ENCODE data around the gene UQCRC1.

UQCRC1 gene

GRCh38 chr3:48624767-48625166 is 15.3 kb upstream of the UQCRC1 start:
- TF ChIP-seq GATA2 (IDR thresholded peaks at IDR 0.05; ENCODE audit: low read depth, low read length) (no peak), GATA3 (IDR thresholded peaks at IDR 0.05; ENCODE audit: low read depth, low read length) (no peak)

GRCh38 chr3:48623851-48624547 is 14.6 kb upstream of the UQCRC1 start:
- TF ChIP-seq GATA2 (IDR thresholded peaks at IDR 0.05; ENCODE audit: low read depth, low read length) (no peak), GATA3 (IDR thresholded peaks at IDR 0.05; ENCODE audit: low read depth, low read length) (no peak)

- TF ChIP-seq GATA3 (IDR thresholded peaks at IDR 0.05; ENCODE audit: low read depth, low read length) = no peak
- no peak for TF ChIP-seq GATA2 (IDR thresholded peaks at IDR 0.05; ENCODE audit: low read depth, low read length)
Measured at GRCh38 chr3:48621461-48621869, 12.0 kb upstream of the UQCRC1 start, which contains the start of gene TMEM89. Gene TMEM89 (minus strand): TSS chr3:48621769. CDS start chr3:48621756, 13 bp downstream.

GRCh38 chr3:48619541-48620524 is 10.4 kb upstream of the UQCRC1 start:
- TF ChIP-seq GATA2 (IDR thresholded peaks at IDR 0.05; ENCODE audit: low read depth, low read length) (no peak), GATA3 (IDR thresholded peaks at IDR 0.05; ENCODE audit: low read depth, low read length) (no peak)

GRCh38 chr3:48617559-48617958 is 8.1 kb upstream of the UQCRC1 start:
- TF ChIP-seq GATA3 (IDR thresholded peaks at IDR 0.05; ENCODE audit: low read depth, low read length) (no peak), GATA2 (IDR thresholded peaks at IDR 0.05; ENCODE audit: low read depth, low read length) (no peak)

- TF ChIP-seq GATA3 (IDR thresholded peaks at IDR 0.05; ENCODE audit: low read depth, low read length) (no peak), GATA2 (IDR thresholded peaks at IDR 0.05; ENCODE audit: low read depth, low read length) (no peak)
Measured at GRCh38 chr3:48614044-48614443, 4.6 kb upstream of the UQCRC1 start.

- no peak for TF ChIP-seq GATA3 (IDR thresholded peaks at IDR 0.05; ENCODE audit: low read depth, low read length)
- no peak for TF ChIP-seq GATA2 (IDR thresholded peaks at IDR 0.05; ENCODE audit: low read depth, low read length)
Measured at GRCh38 chr3:48612309-48612708, 2.9 kb upstream of the UQCRC1 start.

- TF ChIP-seq GATA2 (IDR thresholded peaks at IDR 0.05; ENCODE audit: low read depth, low read length) = no peak
- TF ChIP-seq GATA3 (IDR thresholded peaks at IDR 0.05; ENCODE audit: low read depth, low read length) = no peak
Measured at GRCh38 chr3:48607519-48607918, 1.9 kb downstream of the UQCRC1 start.

- TF ChIP-seq GATA3 (IDR thresholded peaks at IDR 0.05; ENCODE audit: low read depth, low read length) (no peak), GATA2 (IDR thresholded peaks at IDR 0.05; ENCODE audit: low read depth, low read length) (no peak)
Measured at GRCh38 chr3:48601622-48601994, 7.8 kb downstream of the UQCRC1 start.

- TF ChIP-seq GATA2 (IDR thresholded peaks at IDR 0.05; ENCODE audit: low read depth, low read length) (no peak), GATA3 (IDR thresholded peaks at IDR 0.05; ENCODE audit: low read depth, low read length) (no peak)
Measured at GRCh38 chr3:48600711-48601621, 8.5 kb downstream of the UQCRC1 start.

GRCh38 chr3:48599509-48600285 is 9.7 kb downstream of the UQCRC1 start:
- TF ChIP-seq GATA3 (IDR thresholded peaks at IDR 0.05; ENCODE audit: low read depth, low read length) (no peak), GATA2 (IDR thresholded peaks at IDR 0.05; ENCODE audit: low read depth, low read length) (no peak)

GRCh38 chr3:48599077-48599501 is 10.4 kb downstream of the UQCRC1 start:
- no peak for TF ChIP-seq GATA2 (IDR thresholded peaks at IDR 0.05; ENCODE audit: low read depth, low read length)
- TF ChIP-seq GATA3 (IDR thresholded peaks at IDR 0.05; ENCODE audit: low read depth, low read length) = no peak
